Activated CD4-positive, alpha-beta T cell treated with anti-CD3 and anti-CD28 coated beads, Interleukin-2, amount 10 ng/mL, durations not matched to agents 24 days and 14 days (primary cell): ENCODE results near the gene ITPA. TPM values are rescaled to one million over a fixed set of nuclear protein-coding genes. Genes with fewer than 3 reads are reported as not detected.

ENCODE experiments used
- DNase-seq: peaks from one replicate; pipeline ENCODE4 v3.0.0; 2022
- H3K27ac Mint-ChIP-seq: one replicate; pipeline ENCODE4 v1.8.0; 2022; ENCODE audit warnings: mild to moderate bottlenecking, mixed read lengths
- H3K27me3 Mint-ChIP-seq: one replicate; pipeline ENCODE4 v1.8.0; 2022; ENCODE audit warnings: mixed read lengths
- H3K36me3 Mint-ChIP-seq: one replicate; pipeline ENCODE4 v1.8.0; 2022; ENCODE audit warnings: low read depth, mild to moderate bottlenecking, mixed read lengths
- H3K4me1 Mint-ChIP-seq: one replicate; pipeline ENCODE4 v1.8.0; 2021; ENCODE audit warnings: mixed read lengths
- H3K4me3 Mint-ChIP-seq: one replicate; pipeline ENCODE4 v1.8.0; 2022; ENCODE audit warnings: mild to moderate bottlenecking, moderate library complexity, mixed read lengths
- H3K9me3 Mint-ChIP-seq: one replicate; pipeline ENCODE4 v1.8.0; 2021; ENCODE audit warnings: mixed read lengths
- intact Hi-C: fragments of 100-400 bp; cut with micrococcal nuclease; formaldehyde crosslinking; loops from one replicate; pipeline ENCODE4 v1.15.1; 2023
- total RNA-seq: library from RNA; stranded (reverse); gene quantifications from 2 replicates; pipeline ENCODE4 v1.2.3, GENCODE V29; 2022

Gene ITPA
- total RNA-seq, 1 donor from 2014 or later: 103 TPM

GRCh38 chr20:3168079-3168828 is 41.0 kb upstream of the ITPA start:
- Mint-ChIP-seq H3K4me3 (no peak overlapping the region), H3K27me3 (peaks cover 42% of the 10 kb centered on the region), H3K27ac (no peak overlapping the region), H3K9me3 (no peaks in the 10 kb centered on the region), H3K4me1 (peaks cover 3% of the 10 kb centered on the region), H3K36me3 (no peaks in the 10 kb centered on the region)
- DNase-seq: no peak
- intact Hi-C loops: no loop called here

GRCh38 chr20:3168829-3169590 is 40.3 kb upstream of the ITPA start:
- intact Hi-C loops: no loop called here
- no peak for DNase-seq
- peaks cover 44% of the 10 kb centered on the region for H3K27me3 Mint-ChIP-seq
- no peak overlapping the region for H3K27ac Mint-ChIP-seq
- no peak overlapping the region for H3K4me3 Mint-ChIP-seq
- H3K4me1 Mint-ChIP-seq: peaks cover 3% of the 10 kb centered on the region
- H3K36me3 Mint-ChIP-seq: no peaks in the 10 kb centered on the region
- no peaks in the 10 kb centered on the region for H3K9me3 Mint-ChIP-seq

GRCh38 chr20:3171391-3172125 is 37.7 kb upstream of the ITPA start:
- intact Hi-C loops: loop anchor here (2.0 kb wide), 1 partner anchor 67 kb away; the partner anchor contains the start of gene SLC4A11
- H3K36me3 Mint-ChIP-seq: no peaks in the 10 kb centered on the region
- peaks cover 6% of the 10 kb centered on the region for H3K4me1 Mint-ChIP-seq
- H3K4me3 Mint-ChIP-seq: peak overlapping the region; percentile 22
- no peak for DNase-seq
- no peaks in the 10 kb centered on the region for H3K9me3 Mint-ChIP-seq
- H3K27ac Mint-ChIP-seq: no peak overlapping the region
- peaks cover 65% of the 10 kb centered on the region for H3K27me3 Mint-ChIP-seq

GRCh38 chr20:3172126-3172932 is 37.0 kb upstream of the ITPA start:
- Mint-ChIP-seq H3K4me3 (peak overlapping the region; percentile 82), H3K27me3 (peaks cover 64% of the 10 kb centered on the region), H3K27ac (peak overlapping the region; percentile 74)

GRCh38 chr20:3172933-3173609 is 36.2 kb upstream of the ITPA start, which contains the start of gene LZTS3:
Gene LZTS3, minus strand, starts transcription at chr20:3173549. Its CDS starts 6,386 bp downstream, at chr20:3167163.
- Mint-ChIP-seq H3K27ac (peak within 1 kb of the TSS; percentile 74), H3K4me3 (peak within 1 kb of the TSS; percentile 87), H3K4me1 (peaks cover 6% of the 10 kb centered on the region), H3K36me3 (no peaks in the 10 kb centered on the region), H3K27me3 (peaks cover 61% of the 10 kb centered on the region), H3K9me3 (no peaks in the 10 kb centered on the region)
- peak; percentile 95 for DNase-seq
- intact Hi-C loops: loop anchor here (1.0 to 2.0 kb wide), 2 partner anchors 14 to 66 kb away; partner anchors contain the start of genes FASTKD5, SLC4A11 and UBOX5

More at GRCh38 chr20:3172126-3172932, 37.0 kb upstream of the ITPA start:
- Mint-ChIP-seq H3K9me3 (no peaks in the 10 kb centered on the region), H3K4me1 (peaks cover 6% of the 10 kb centered on the region), H3K36me3 (no peaks in the 10 kb centered on the region)
- intact Hi-C loops: loop anchor here (2.0 kb wide), 1 partner anchor 66 kb away; the partner anchor contains the start of gene SLC4A11
- no peak for DNase-seq

GRCh38 chr20:3173610-3174441 is 35.5 kb upstream of the ITPA start:
- peak overlapping the region; percentile 87 for H3K4me3 Mint-ChIP-seq
- peak overlapping the region; percentile 62 for H3K27ac Mint-ChIP-seq
- peaks cover 6% of the 10 kb centered on the region for H3K4me1 Mint-ChIP-seq
- no peaks in the 10 kb centered on the region for H3K36me3 Mint-ChIP-seq
- H3K27me3 Mint-ChIP-seq: peaks cover 55% of the 10 kb centered on the region
- DNase-seq: peak; percentile 97
- intact Hi-C loops: loop anchor here (1.0 to 2.0 kb wide), 2 partner anchors 15 to 65 kb away; partner anchors contain the start of genes FASTKD5, SLC4A11 and UBOX5
- no peaks in the 10 kb centered on the region for H3K9me3 Mint-ChIP-seq

GRCh38 chr20:3174442-3175261 is 34.6 kb upstream of the ITPA start:
- H3K4me3 Mint-ChIP-seq: peak overlapping the region; percentile 87
- H3K27me3 Mint-ChIP-seq: peaks cover 48% of the 10 kb centered on the region
- intact Hi-C loops: no loop called here
- no peaks in the 10 kb centered on the region for H3K36me3 Mint-ChIP-seq
- DNase-seq: no peak
- H3K4me1 Mint-ChIP-seq: peaks cover 6% of the 10 kb centered on the region
- H3K27ac Mint-ChIP-seq: no peak overlapping the region
- no peaks in the 10 kb centered on the region for H3K9me3 Mint-ChIP-seq

- DNase-seq: no peak
- Mint-ChIP-seq H3K4me3 (no peak overlapping the region), H3K36me3 (no peaks in the 10 kb centered on the region), H3K9me3 (no peaks in the 10 kb centered on the region), H3K4me1 (peaks cover 6% of the 10 kb centered on the region), H3K27ac (no peak overlapping the region), H3K27me3 (peaks cover 45% of the 10 kb centered on the region)
- intact Hi-C loops: no loop called here
These were observed 34.0 kb upstream of the ITPA start for GRCh38 chr20:3175270-3175669.

GRCh38 chr20:3177746-3178485 is 31.4 kb upstream of the ITPA start:
- peaks cover 3% of the 10 kb centered on the region for H3K4me1 Mint-ChIP-seq
- intact Hi-C loops: no loop called here
- H3K27ac Mint-ChIP-seq: no peak overlapping the region
- H3K36me3 Mint-ChIP-seq: no peaks in the 10 kb centered on the region
- H3K9me3 Mint-ChIP-seq: no peaks in the 10 kb centered on the region
- H3K4me3 Mint-ChIP-seq: no peak overlapping the region
- peaks cover 23% of the 10 kb centered on the region for H3K27me3 Mint-ChIP-seq
- no peak for DNase-seq

- Mint-ChIP-seq H3K4me1 (no peaks in the 10 kb centered on the region), H3K9me3 (no peaks in the 10 kb centered on the region), H3K27me3 (peaks cover 8% of the 10 kb centered on the region), H3K27ac (no peak overlapping the region), H3K36me3 (peaks cover 4% of the 10 kb centered on the region), H3K4me3 (no peak overlapping the region)
- intact Hi-C loops: no loop called here
- DNase-seq: no peak
These were observed 29.0 kb upstream of the ITPA start for GRCh38 chr20:3180319-3180718.

- Mint-ChIP-seq H3K4me1 (no peaks in the 10 kb centered on the region), H3K36me3 (peaks cover 5% of the 10 kb centered on the region), H3K27ac (no peak overlapping the region), H3K4me3 (no peak overlapping the region), H3K9me3 (no peaks in the 10 kb centered on the region), H3K27me3 (no peaks in the 10 kb centered on the region)
- no peak for DNase-seq
- intact Hi-C loops: no loop called here
These were observed 28.0 kb upstream of the ITPA start for GRCh38 chr20:3181270-3181669.
